Activated T-cell treated with anti-CD3 and anti-CD28 coated beads for 24 hours (primary cell): ENCODE data around the gene PARL.

ENCODE experiments used
- DNase-seq: peaks from one replicate; pipeline ENCODE4 v3.0.0-alpha.2; 2020; ENCODE audit warnings: low read depth

The PARL gene

GRCh38 chr3:183884427-183885296 lies at the start of gene PARL:
Gene PARL (minus strand): TSS chr3:183884880. CDS start chr3:183884846, 34 bp downstream.
- DNase-seq = peak; percentile 94

DNA sequence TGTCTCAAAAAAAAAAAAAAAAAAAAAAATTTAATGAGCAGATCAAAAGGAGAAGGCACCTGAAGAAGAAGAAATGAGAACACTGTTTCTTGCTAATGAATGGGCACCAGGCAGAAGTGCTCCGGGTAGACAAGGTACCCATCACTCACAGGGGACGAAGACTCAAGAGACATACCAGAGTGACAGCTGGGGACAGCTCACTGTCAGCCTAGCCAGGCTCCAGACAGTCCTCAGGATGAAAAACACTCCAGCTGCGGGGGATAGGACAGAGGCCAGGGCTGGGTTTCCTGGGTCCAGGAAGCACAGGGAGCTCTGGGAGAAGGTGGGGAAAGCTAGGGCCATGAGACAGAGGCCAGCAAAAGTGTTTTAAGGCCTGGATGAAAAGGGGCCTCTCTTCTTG lies 48.5 kb upstream of the PARL start:
- no peak for DNase-seq

- DNase-seq = no peak
Observed at GRCh38 chr3:183931881-183932280, 47.2 kb upstream of the PARL start.

- DNase-seq = no peak
Observed at GRCh38 chr3:183930086-183930485, 45.4 kb upstream of the PARL start.

- no peak for DNase-seq
Observed at GRCh38 chr3:183927059-183927458, 42.4 kb upstream of the PARL start.

DNA sequence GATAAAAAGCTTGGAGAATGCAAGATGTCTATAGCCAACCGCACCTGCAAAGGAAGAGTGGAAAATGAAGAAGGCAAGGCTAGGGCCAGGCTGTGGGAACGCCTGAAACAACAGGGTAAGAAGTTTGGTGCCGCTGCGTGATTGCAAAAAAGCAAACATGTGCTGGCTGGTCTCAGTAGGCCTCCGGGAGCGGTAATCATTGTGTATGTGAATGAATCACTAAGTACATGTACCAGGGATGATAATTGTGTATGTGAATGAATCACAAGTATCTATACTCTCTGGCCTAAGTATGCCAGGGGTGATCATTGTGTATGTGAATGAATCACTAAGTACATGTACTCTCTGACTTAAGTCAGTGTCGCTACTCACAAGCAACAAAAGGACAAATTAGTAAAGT lies 40.3 kb upstream of the PARL start:
- no peak for DNase-seq

DNA sequence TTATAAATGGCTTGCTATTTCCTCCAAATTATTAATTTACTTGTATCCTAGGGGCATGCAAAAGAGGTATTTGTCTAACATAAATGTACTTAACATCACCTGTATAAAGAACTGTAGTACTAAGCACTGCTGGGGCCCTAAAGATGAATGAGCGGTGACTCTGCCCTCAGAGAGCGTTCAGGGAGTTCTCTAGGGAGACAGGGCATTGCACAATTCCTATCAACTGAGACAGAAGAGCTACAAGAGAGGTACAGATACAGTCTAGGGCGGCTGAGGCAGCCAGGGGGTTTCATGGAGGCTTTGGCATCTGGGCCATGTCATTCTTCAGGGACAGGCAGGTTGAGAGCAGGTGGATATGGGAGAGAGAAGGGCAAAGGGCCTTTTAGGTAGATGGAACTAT lies 39.9 kb upstream of the PARL start:
- DNase-seq = no peak

GRCh38 chr3:183922421-183922820 lies 37.7 kb upstream of the PARL start:
- no peak for DNase-seq

DNA sequence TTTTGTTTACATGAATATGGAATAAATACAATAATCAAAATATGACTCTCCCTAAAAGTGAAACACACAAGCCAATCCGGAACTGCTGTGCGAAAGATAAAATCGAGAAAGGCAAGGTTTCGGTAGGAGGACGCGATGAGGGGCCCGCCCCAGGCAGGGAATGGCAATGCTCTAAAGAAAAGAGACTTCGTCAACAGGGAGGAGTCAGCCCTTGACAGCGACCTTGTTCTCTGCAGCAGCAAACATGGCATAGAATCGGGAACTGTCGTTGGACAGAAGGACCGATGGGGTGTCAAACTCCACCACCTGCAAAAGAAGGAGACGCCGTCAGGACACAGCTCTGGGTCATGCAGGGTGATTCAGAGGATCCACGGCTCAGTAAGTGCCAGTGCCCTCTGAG lies 36.4 kb upstream of the PARL start:
- DNase-seq = no peak

GRCh38 chr3:183920416-183920815 lies 35.7 kb upstream of the PARL start:
- no peak for DNase-seq

DNA sequence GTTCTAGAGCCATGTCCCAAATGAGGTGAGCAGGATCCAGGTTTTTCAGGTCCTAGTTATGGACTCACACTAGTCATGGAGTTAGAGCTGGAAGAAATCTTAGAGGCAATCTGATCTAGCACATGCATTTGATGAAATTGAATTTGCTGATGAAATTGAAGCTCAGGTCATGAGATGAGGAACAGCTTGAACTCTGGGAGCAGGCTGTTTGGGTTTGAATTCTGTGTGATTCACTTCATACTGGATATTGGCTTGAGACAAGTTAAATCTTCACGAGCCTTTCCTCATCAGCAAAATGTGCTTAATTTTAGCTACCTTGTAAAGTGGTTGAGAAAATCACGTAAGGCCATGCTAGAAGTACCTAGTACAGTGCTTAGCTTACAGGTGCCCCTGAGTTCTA lies 33.5 kb upstream of the PARL start:
- no peak for DNase-seq

DNA sequence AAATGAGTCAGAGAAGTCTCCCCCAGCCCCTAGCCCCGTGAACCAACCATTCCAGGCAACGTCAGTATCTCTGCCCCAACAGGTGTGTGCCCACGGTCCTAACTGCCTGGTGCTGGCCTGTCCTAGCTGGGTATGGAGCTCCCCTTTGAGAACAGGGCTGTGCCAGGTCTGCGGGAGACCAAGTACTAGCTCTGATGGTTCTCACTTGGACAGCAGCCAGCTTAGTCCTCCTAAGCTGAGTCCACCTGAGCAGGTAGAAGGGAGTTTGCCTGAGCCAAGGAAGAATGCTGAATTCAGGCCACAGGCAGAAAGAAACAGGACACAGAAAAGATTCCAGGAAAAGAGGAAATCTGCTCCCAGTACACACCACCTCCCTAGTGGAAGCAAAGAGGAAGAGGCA lies 33.1 kb upstream of the PARL start:
- DNase-seq = no peak

DNA sequence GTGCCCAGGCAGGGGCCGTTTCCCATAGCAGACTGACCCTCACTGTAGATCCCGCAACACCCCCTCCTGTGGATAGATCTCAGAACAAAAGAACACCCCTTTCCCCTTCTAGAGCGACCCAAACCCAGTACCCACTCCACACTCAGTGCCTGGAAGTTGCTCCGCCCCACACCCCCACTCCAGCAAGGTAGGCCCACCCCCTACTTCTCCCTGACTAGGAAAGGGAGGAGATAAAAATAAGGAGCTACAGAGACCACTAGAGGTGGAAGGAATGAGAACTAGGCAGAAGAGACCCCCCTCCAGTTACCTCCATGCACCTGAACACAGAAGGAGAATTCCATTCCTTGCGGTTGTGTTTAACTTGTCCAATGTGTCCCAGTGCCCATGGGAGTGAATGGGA lies 30.2 kb upstream of the PARL start:
- DNase-seq = no peak

DNA sequence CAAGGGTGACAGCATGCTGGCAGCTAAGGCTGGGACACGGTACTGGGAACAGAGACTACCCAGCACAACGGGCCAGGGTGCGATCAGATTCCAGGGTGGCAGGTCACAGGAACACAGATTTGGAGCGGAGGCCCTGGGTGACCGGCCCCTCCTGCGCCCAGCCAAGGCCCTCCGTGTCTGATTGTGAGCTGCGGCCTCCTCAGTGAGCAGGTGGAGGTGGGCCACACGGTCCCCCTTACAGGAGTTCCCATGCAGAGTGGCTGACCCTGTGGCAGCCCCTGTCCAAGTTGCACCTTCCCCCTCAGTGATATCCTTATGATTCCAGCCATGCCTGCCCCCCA lies 28.9 kb upstream of the PARL start:
- no peak for DNase-seq

- no peak for DNase-seq
Observed at GRCh38 chr3:183912895-183913579, 28.4 kb upstream of the PARL start.

DNA sequence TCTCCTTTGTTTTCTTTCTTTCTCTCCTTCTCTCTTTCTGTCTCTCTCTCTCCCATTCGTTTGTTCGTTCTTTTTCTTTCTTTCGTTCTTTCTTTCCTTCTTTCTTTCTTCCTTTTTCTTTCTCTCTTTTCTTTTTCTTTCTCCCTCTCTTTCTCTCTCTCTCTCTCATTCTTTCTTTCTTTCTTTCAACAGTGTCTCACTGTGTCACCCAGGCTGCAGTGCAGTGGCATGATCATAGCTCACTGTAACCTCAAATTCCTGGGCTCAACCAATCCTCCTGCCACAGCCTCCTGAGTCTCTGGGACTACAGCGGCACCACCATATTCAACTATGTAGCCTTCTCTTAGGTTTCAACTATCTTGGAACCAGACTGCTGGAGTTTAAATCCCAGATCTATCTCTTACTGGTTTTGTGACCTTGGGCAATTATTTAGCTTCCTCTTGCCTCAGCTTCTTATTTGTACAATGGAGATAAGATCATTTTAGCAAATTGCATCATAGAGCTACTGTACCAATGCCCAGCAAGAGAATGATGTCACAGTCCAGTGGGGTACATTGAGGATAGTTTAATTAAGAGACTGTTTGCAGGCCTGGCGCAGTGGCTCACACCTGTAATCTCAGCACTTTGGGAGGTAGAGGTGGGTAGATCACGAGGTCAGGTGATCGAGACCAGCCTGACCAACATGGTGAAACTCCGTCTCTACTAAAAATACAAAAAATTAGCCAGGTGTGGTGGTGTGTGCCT lies 27.3 kb upstream of the PARL start:
- DNase-seq = no peak

- no peak for DNase-seq
Observed at GRCh38 chr3:183911087-183911486, 26.4 kb upstream of the PARL start.

- no peak for DNase-seq
Observed at GRCh38 chr3:183909030-183909600, 24.4 kb upstream of the PARL start.

- DNase-seq = no peak
Observed at GRCh38 chr3:183907911-183908331, 23.2 kb upstream of the PARL start.

GRCh38 chr3:183907176-183907575 lies 22.5 kb upstream of the PARL start:
- DNase-seq = no peak

- DNase-seq = no peak
Observed at GRCh38 chr3:183906234-183906921, 21.7 kb upstream of the PARL start.
